Hematopoietic multipotent progenitor cell (in vitro differentiated cells): Measurements from ENCODE around the gene PIAS4. TPM values are rescaled to one million over a fixed set of nuclear protein-coding genes. Genes with fewer than 3 reads are reported as not detected.

Source experiments
- DNase-seq, 3 donors: peaks; one replicate each; pipeline ENCODE4 v3.0.0-alpha.2; 2011 to 2015; ENCODE audit warnings: low read depth in 2 of 3, low spot score in 2 of 3
- total RNA-seq: library from RNA; depleted of rRNA; stranded (reverse); fragments of >200 nt; gene quantifications from one replicate; pipeline ENCODE4 v1.2.3, GENCODE V29; 2012

Gene PIAS4
- total RNA-seq, 1 donor = 21.8 TPM

GRCh38 chr19:4036576-4037300, 29.2 kb downstream of the PIAS4 start:
- DNase-seq = no peak

GRCh38 chr19:4037301-4037949, 29.9 kb downstream of the PIAS4 start:
- DNase-seq = no peak

- no peak for DNase-seq
Observed at GRCh38 chr19:4038057-4038456, 30.5 kb downstream of the PIAS4 start.

GRCh38 chr19:4038661-4039423, 31.3 kb downstream of the PIAS4 start:
- DNase-seq = no peak

GRCh38 chr19:4042064-4042730, 34.7 kb downstream of the PIAS4 start:
- DNase-seq = no peak

- no peak for DNase-seq
Observed at GRCh38 chr19:4042731-4043082, 35.2 kb downstream of the PIAS4 start.

- no peak for DNase-seq
Observed at GRCh38 chr19:4043401-4043800, 35.9 kb downstream of the PIAS4 start.

- no peak for DNase-seq
Observed at GRCh38 chr19:4043966-4044715, 36.6 kb downstream of the PIAS4 start.

GRCh38 chr19:4044990-4045465, 37.5 kb downstream of the PIAS4 start:
- no peak for DNase-seq

- DNase-seq = no peak
Observed at GRCh38 chr19:4045597-4046361, 38.2 kb downstream of the PIAS4 start.

- no peak for DNase-seq
Observed at GRCh38 chr19:4046362-4046691, 38.8 kb downstream of the PIAS4 start.

- no peak for DNase-seq
Observed at GRCh38 chr19:4046946-4047683, 39.6 kb downstream of the PIAS4 start.

- DNase-seq = no peak
Observed at GRCh38 chr19:4049432-4049831, 41.9 kb downstream of the PIAS4 start.

GRCh38 chr19:4051175-4052101, 43.9 kb downstream of the PIAS4 start:
- DNase-seq = peak in 1 of 3 donors; percentile 28

GRCh38 chr19:4052114-4052992, 44.8 kb downstream of the PIAS4 start:
- peak in 1 of 3 donors; percentile 45 for DNase-seq

- DNase-seq = no peak
Observed at GRCh38 chr19:4052993-4053422, 45.5 kb downstream of the PIAS4 start.
